Endothelial cell of umbilical vein (primary cell): ENCODE data around the gene B4GALNT4. TPM values are rescaled to one million over a fixed set of nuclear protein-coding genes. Genes with fewer than 3 reads are reported as not detected.
"Not testable (repeated sequence)": the region's sequence is repeated elsewhere in the genome, so short reads cannot be mapped to it uniquely, and the experiment has no call there.

ENCODE experiments used
- BruUV-seq: library from RNA; stranded (reverse); fragments of 400-500 nt; replicated peaks from 2 replicates; lab custom pipeline; 2021; lab: Mats Ljungman, UMichigan
- CTCF ChIA-PET: fragments of 300-600, 350-600 bp; sonication (Branson Sonifier 250); formaldehyde crosslinking; loops from one replicate; lab custom pipeline; 2021; ENCODE audit warnings: antibody characterized with exemption, inconsistent platforms; lab: Charles Lee
- POLR2A ChIA-PET: fragments of 300-600, 350-600 bp; sonication (Branson Sonifier 250); formaldehyde crosslinking; loops from one replicate; lab custom pipeline; 2021; ENCODE audit warnings: antibody characterized with exemption, inconsistent platforms; lab: Charles Lee
- DNase-seq: peaks from one replicate; pipeline ENCODE4 v3.0.0-alpha.2; 2011; ENCODE audit warnings: low read depth, low spot score
- FAIRE-seq: peaks from 2 replicates; lab custom pipeline; 2011; peaks lifted over from hg19 to GRCh38; lab: Jason Lieb, UNC
- H2AFZ ChIP-seq: 2 replicates; pipeline ENCODE4 v1.6.0; 2012; ENCODE audit warnings: low read depth, low read length, control low read depth, inconsistent platforms
- H3K27ac ChIP-seq: 2 replicates; pipeline ENCODE4 v1.5.1; 2011; ENCODE audit warnings: low read depth, mild to moderate bottlenecking, control low read depth, low read length, moderate library complexity; ENCODE audit not compliant: insufficient read depth
- H3K27me3 ChIP-seq, 2 experiments: 2 replicates each; pipeline versions ENCODE4 v1.6.0 to v1.6.1; 2011; ENCODE audit warnings: low read length in 2 of 2, mixed read lengths in 1 of 2; ENCODE audit not compliant: control insufficient read depth in 2 of 2, insufficient read depth in 2 of 2
- H3K36me3 ChIP-seq, 2 experiments: 2 replicates in 1 of 2; 3 replicates in 1 of 2; pipeline ENCODE4 v1.5.1; 2011; ENCODE audit warnings: low read length in 2 of 2, mild to moderate bottlenecking in 1 of 2, moderate library complexity in 1 of 2; ENCODE audit not compliant: control insufficient read depth in 2 of 2, insufficient read depth in 2 of 2; ENCODE audit errors: extremely low read depth in 1 of 2
- H3K4me1 ChIP-seq: 3 replicates; pipeline ENCODE4 v1.5.1; 2011; ENCODE audit warnings: mild to moderate bottlenecking, low read length; ENCODE audit not compliant: control insufficient read depth, insufficient read depth; ENCODE audit errors: extremely low read depth
- H3K4me2 ChIP-seq: 2 replicates; pipeline ENCODE4 v1.6.1; 2011; ENCODE audit warnings: low read length, control low read depth, mixed read lengths; ENCODE audit not compliant: insufficient read depth
- H3K4me3 ChIP-seq, 3 experiments: fragments of 200-600 bp in 1 of 3; sonication (generic), shearing (Covaris generic) in 1 of 3; replicated peaks in 1 of 3; 2 replicates each; pipeline ENCODE4 v1.5.1; 2011 to 2016; ENCODE audit warnings: control low read depth in 3 of 3, low read length in 3 of 3, mild to moderate bottlenecking in 2 of 3, inconsistent platforms in 1 of 3, low read depth in 1 of 3, moderate library complexity in 1 of 3; ENCODE audit not compliant: insufficient read depth in 1 of 3
- H3K79me2 ChIP-seq: 2 replicates; pipeline ENCODE4 v1.6.0; 2012; ENCODE audit warnings: low read length, inconsistent platforms; ENCODE audit not compliant: control insufficient read depth, insufficient read depth
- H3K9ac ChIP-seq: replicated peaks from 2 replicates; pipeline ENCODE3; 2011; ENCODE audit warnings: low read length, control low read depth; ENCODE audit not compliant: insufficient read depth; ENCODE audit errors: extremely low read depth
- H3K9me1 ChIP-seq: replicated peaks from 3 replicates; pipeline ENCODE4 v1.6.0; 2011; ENCODE audit warnings: mild to moderate bottlenecking, low read length; ENCODE audit not compliant: control insufficient read depth, insufficient read depth; ENCODE audit errors: extremely low read depth
- H3K9me3 ChIP-seq: replicated peaks from 2 replicates; pipeline ENCODE4 v1.5.1; 2012; ENCODE audit warnings: low read length, inconsistent platforms; ENCODE audit not compliant: control insufficient read depth, insufficient read depth
- H4K20me1 ChIP-seq: replicated peaks from 2 replicates; pipeline ENCODE3; 2011; ENCODE audit warnings: mild to moderate bottlenecking, low read length; ENCODE audit not compliant: control insufficient read depth, insufficient read depth; ENCODE audit errors: extremely low read depth
- EZH2 ChIP-seq: IDR thresholded peaks from 2 replicates; pipeline ENCODE4 v1.6.1; 2012; ENCODE audit warnings: borderline replicate concordance, low read depth, mild to moderate bottlenecking, moderate library complexity, low read length, inconsistent platforms; ENCODE audit not compliant: severe bottlenecking
- FOS ChIP-seq: IDR thresholded peaks from 2 replicates; pipeline ENCODE4 v1.6.1; 2011; ENCODE audit warnings: mild to moderate bottlenecking, low read length, moderate library complexity, borderline replicate concordance; ENCODE audit not compliant: insufficient read depth
- GATA2 ChIP-seq: IDR thresholded peaks from 2 replicates; pipeline ENCODE4 v1.7.0; 2011; ENCODE audit warnings: low read depth, mild to moderate bottlenecking, moderate library complexity, mixed read lengths, low read length; ENCODE audit not compliant: insufficient read length, insufficient read depth
- JUN ChIP-seq: IDR thresholded peaks from 2 replicates; pipeline ENCODE4 v1.6.1; 2011; ENCODE audit warnings: borderline replicate concordance, low read depth; ENCODE audit not compliant: insufficient read length, insufficient read depth
- MYC ChIP-seq: IDR thresholded peaks from one replicate; pipeline ENCODE4 v1.6.1; 2011; ENCODE audit warnings: mild to moderate bottlenecking, low read depth, low read length
- POLR2A ChIP-seq: IDR thresholded peaks from 2 replicates; pipeline ENCODE4 v1.6.1; 2012; ENCODE audit warnings: low read depth, mild to moderate bottlenecking, control low read depth, low read length
- POLR2AphosphoS5 ChIP-seq: IDR thresholded peaks from 2 replicates; pipeline ENCODE4 v1.6.1; 2012; ENCODE audit warnings: low read depth, mild to moderate bottlenecking, control low read depth, low read length, moderate library complexity; ENCODE audit not compliant: insufficient read depth
- dilution Hi-C: fragments of 300-500 bp; cut with MboI; formaldehyde crosslinking; loops from one replicate; pipeline ENCODE4 v1.15.0; 2019; ENCODE audit warnings: low sequenced_read_pairs; ENCODE audit not compliant: extremely low pct_ligation_motif_present
- intact Hi-C: fragments of 100-400 bp; cut with micrococcal nuclease; formaldehyde crosslinking; loops from one replicate; pipeline ENCODE4 v1.10.0; 2022
- polyA plus RNA-seq, 4 experiments: library from polyadenylated mRNA; depleted of rRNA in 3 of 4; stranded (reverse) in 3 of 4; unstranded in 1 of 4; fragments of >200 nt; gene quantifications; 2 replicates each; pipeline versions ENCODE4 v1.2.1 to v1.2.3, GENCODE V29; 2011 to 2012; ENCODE audit warnings: missing spikeins in 1 of 4
- total RNA-seq: library from RNA; stranded (reverse); gene quantifications from 2 replicates; pipeline ENCODE4 v1.2.3, GENCODE V29; 2021
- TF ChIP-seq, protein P1 (sequence below), 2 donors: IDR thresholded peaks; 1 replicate in 1 of 2; 2 replicates in 1 of 2; pipeline ENCODE4 v1.5.1; 2011; ENCODE audit warnings: low read length in 2 of 2, mild to moderate bottlenecking in 2 of 2, moderate library complexity in 2 of 2, control low read depth in 1 of 2, inconsistent platforms in 1 of 2, low read depth in 1 of 2; ENCODE audit not compliant: insufficient read depth in 1 of 2; ENCODE audit errors: extremely low read depth in 1 of 2
- TF ChIP-seq, protein P2 (sequence below): IDR thresholded peaks from 2 replicates; pipeline ENCODE4 v1.6.1; 2011; ENCODE audit not compliant: insufficient read depth, insufficient read length

Gene B4GALNT4
- total and polyA plus RNA-seq, 2 donors (not counting 3 experiments of a cell fraction or from before 2014, with no cell fraction given) = 9.2 to 9.6 TPM

DNA sequence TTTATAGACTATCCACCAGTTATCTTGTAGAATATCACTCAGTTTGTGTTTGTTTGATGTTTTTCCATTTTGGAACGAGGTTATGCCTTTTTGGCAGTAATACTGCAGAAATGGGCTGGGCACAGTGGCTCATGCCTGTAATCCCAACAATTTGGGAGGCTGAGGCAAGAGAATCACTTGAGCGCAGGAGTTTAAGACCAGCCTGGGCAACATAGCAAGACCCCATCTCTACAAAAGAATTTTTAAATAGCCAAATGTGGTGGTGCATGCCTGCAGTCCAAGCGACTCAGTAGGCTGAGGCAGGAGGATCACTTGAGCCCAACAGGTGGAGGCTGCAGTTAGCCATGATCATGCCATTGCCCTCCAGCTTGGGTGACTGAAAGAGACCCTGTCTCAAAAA, 22.8 kb upstream of the B4GALNT4 start:
- Histone ChIP-seq H2AFZ (no peak overlapping the region), H3K27ac (no peak overlapping the region), H3K27me3 (peaks cover 0 to 8% of the 10 kb centered on the region in 2 experiments), H3K79me2 (no peaks in the 10 kb centered on the region), H3K9me1 (no peaks in the 10 kb centered on the region), H3K9me3 (no peaks in the 10 kb centered on the region), H3K36me3 (no peaks in the 10 kb centered on the region), H3K4me1 (no peaks in the 10 kb centered on the region), H4K20me1 (no peaks in the 10 kb centered on the region), H3K4me2 (no peak overlapping the region), H3K9ac (no peak overlapping the region), H3K4me3 (no peak overlapping the region)
- intact Hi-C loops (no loop called here), dilution Hi-C loops (no loop called here)
- no TSS peak for BruUV-seq
- FAIRE-seq (no peak), DNase-seq (no peak)
- TF ChIP-seq MYC (no peak), JUN (no peak), POLR2AphosphoS5 (no peak), POLR2A (no peak), GATA2 (no peak), EZH2 (no peak), FOS (no peak)
- TF ChIP-seq, protein P1, sequence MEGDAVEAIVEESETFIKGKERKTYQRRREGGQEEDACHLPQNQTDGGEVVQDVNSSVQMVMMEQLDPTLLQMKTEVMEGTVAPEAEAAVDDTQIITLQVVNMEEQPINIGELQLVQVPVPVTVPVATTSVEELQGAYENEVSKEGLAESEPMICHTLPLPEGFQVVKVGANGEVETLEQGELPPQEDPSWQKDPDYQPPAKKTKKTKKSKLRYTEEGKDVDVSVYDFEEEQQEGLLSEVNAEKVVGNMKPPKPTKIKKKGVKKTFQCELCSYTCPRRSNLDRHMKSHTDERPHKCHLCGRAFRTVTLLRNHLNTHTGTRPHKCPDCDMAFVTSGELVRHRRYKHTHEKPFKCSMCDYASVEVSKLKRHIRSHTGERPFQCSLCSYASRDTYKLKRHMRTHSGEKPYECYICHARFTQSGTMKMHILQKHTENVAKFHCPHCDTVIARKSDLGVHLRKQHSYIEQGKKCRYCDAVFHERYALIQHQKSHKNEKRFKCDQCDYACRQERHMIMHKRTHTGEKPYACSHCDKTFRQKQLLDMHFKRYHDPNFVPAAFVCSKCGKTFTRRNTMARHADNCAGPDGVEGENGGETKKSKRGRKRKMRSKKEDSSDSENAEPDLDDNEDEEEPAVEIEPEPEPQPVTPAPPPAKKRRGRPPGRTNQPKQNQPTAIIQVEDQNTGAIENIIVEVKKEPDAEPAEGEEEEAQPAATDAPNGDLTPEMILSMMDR (IDR thresholded peaks at IDR 0.05; ENCODE audit: extremely low read depth in 1 of 2, insufficient read depth in 1 of 2, low read depth in 1 of 2, low read length in 2 of 2) = no peak
- TF ChIP-seq, protein P2, sequence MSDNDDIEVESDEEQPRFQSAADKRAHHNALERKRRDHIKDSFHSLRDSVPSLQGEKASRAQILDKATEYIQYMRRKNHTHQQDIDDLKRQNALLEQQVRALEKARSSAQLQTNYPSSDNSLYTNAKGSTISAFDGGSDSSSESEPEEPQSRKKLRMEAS = no peak
- POLR2A ChIA-PET = no interaction called here
- CTCF ChIA-PET = interaction anchor here (0.7 kb wide), 1 partner anchor 106 kb away, joined by 3 read pairs; no protein-coding TSS in a partner anchor

DNA sequence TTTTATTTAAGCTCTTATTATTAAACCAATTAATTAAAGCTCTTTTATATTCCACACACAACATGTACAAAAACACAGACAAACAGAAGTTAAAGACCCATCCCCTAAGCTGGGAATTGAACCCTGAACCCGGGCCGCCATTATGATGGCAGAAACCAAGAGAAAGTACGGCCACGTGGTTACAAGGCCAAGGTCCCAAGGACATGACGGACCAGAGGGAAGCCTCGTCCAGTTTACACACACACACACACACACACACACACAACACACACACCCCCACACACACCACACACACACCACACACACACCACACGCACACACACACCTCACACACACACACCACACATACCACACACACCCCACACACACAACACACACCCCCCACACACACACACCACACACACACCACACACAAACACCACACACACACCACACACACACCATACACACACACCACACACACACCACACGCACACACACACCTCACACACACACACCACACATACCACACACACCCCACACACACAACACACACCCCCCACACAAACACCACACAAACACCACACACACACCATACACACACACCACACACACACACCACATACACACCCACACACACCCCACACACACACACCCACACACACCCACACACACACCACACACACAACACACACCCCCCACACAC, 19.9 kb upstream of the B4GALNT4 start:
- H3K79me2 ChIP-seq, H3K27ac ChIP-seq, H4K20me1 ChIP-seq, H3K4me1 ChIP-seq, H3K4me3 ChIP-seq, H3K9me1 ChIP-seq, BruUV-seq, POLR2A ChIA-PET, H3K9ac ChIP-seq, H3K36me3 ChIP-seq, H3K27me3 ChIP-seq, H3K9me3 ChIP-seq, intact Hi-C loops, H2AFZ ChIP-seq, DNase-seq, dilution Hi-C loops, H3K4me2 ChIP-seq: not testable (repeated sequence)
- CTCF ChIA-PET = interaction anchor here (1.0 kb wide), 1 partner anchor 10 kb away, joined by 6 read pairs; no protein-coding TSS in a partner anchor
- peak; percentile 56 for FAIRE-seq
